ENCODE measurements around the gene SAA2. TPM values are rescaled to one million over a fixed set of nuclear protein-coding genes. Genes with fewer than 3 reads are reported as not detected.
"Not testable (repeated sequence)": the region's sequence is repeated elsewhere in the genome, so short reads cannot be mapped to it uniquely, and the experiment has no call there.

SAA2 gene
- total RNA-seq, 1 donor from 2014 or later: not detected

GRCh38 chr11:18253778-18254338 lies 5.4 kb upstream of the SAA2 start:
- peaks cover 0 to under 1% (median 0%) of the 10 kb centered on the region in 3 donors for H3K4me1 ChIP-seq (ENCODE audit: control insufficient read depth in 3 of 3, insufficient read depth in 3 of 3, low read length in 3 of 3)
- no peaks in the 10 kb centered on the region for H3K36me3 ChIP-seq (ENCODE audit: control insufficient read depth in 3 of 3, insufficient read depth in 3 of 3, low read length in 3 of 3)
- peaks cover 0 to 3% (median 0%) of the 10 kb centered on the region in 3 donors for H3K27me3 ChIP-seq (ENCODE audit: control insufficient read depth in 3 of 3, insufficient read depth in 3 of 3, low read length in 3 of 3)
- H3K9me3 ChIP-seq (ENCODE audit: control insufficient read depth in 3 of 3, low read length in 3 of 3): no peaks in the 10 kb centered on the region
- H3K27ac ChIP-seq (ENCODE audit: low read depth, low read length): no peak overlapping the region
- no peak overlapping the region for H3K9ac ChIP-seq (ENCODE audit: low read depth in 1 of 3, low read length in 3 of 3)
- H3K4me3 ChIP-seq (ENCODE audit: low read length in 3 of 3): no peak overlapping the region

GRCh38 chr11:18253233-18253632 lies 4.8 kb upstream of the SAA2 start:
- Histone ChIP-seq H3K4me3 (ENCODE audit: low read length in 3 of 3) (no peak overlapping the region), H3K36me3 (ENCODE audit: control insufficient read depth in 3 of 3, insufficient read depth in 3 of 3, low read length in 3 of 3) (no peaks in the 10 kb centered on the region), H3K27ac (ENCODE audit: low read depth, low read length) (no peak overlapping the region), H3K9ac (ENCODE audit: low read depth in 1 of 3, low read length in 3 of 3) (no peak overlapping the region), H3K27me3 (ENCODE audit: control insufficient read depth in 3 of 3, insufficient read depth in 3 of 3, low read length in 3 of 3) (peaks cover 0 to 3% (median 0%) of the 10 kb centered on the region in 3 donors), H3K4me1 (ENCODE audit: control insufficient read depth in 3 of 3, insufficient read depth in 3 of 3, low read length in 3 of 3) (peaks cover 2 to 5% (median 4%) of the 10 kb centered on the region in 3 donors), H3K9me3 (ENCODE audit: control insufficient read depth in 3 of 3, low read length in 3 of 3) (no peaks in the 10 kb centered on the region)

GRCh38 chr11:18247191-18247581 lies 1.3 kb downstream of the SAA2 start:
- H3K27me3 ChIP-seq (ENCODE audit: control insufficient read depth in 3 of 3, insufficient read depth in 3 of 3, low read length in 3 of 3); H3K9ac ChIP-seq (ENCODE audit: low read depth in 1 of 3, low read length in 3 of 3); H3K4me1 ChIP-seq (ENCODE audit: control insufficient read depth in 3 of 3, insufficient read depth in 3 of 3, low read length in 3 of 3); H3K4me3 ChIP-seq (ENCODE audit: low read length in 3 of 3); H3K36me3 ChIP-seq (ENCODE audit: control insufficient read depth in 3 of 3, insufficient read depth in 3 of 3, low read length in 3 of 3); H3K9me3 ChIP-seq (ENCODE audit: control insufficient read depth in 3 of 3, low read length in 3 of 3); H3K27ac ChIP-seq (ENCODE audit: low read depth, low read length): not testable (repeated sequence)

GRCh38 chr11:18246379-18247190 lies 1.9 kb downstream of the SAA2 start:
- H3K4me1 ChIP-seq (ENCODE audit: control insufficient read depth in 3 of 3, insufficient read depth in 3 of 3, low read length in 3 of 3); H3K36me3 ChIP-seq (ENCODE audit: control insufficient read depth in 3 of 3, insufficient read depth in 3 of 3, low read length in 3 of 3); H3K9me3 ChIP-seq (ENCODE audit: control insufficient read depth in 3 of 3, low read length in 3 of 3); H3K27ac ChIP-seq (ENCODE audit: low read depth, low read length); H3K9ac ChIP-seq (ENCODE audit: low read depth in 1 of 3, low read length in 3 of 3); H3K4me3 ChIP-seq (ENCODE audit: low read length in 3 of 3); H3K27me3 ChIP-seq (ENCODE audit: control insufficient read depth in 3 of 3, insufficient read depth in 3 of 3, low read length in 3 of 3): not testable (repeated sequence)

- H3K27me3 ChIP-seq (ENCODE audit: control insufficient read depth in 3 of 3, insufficient read depth in 3 of 3, low read length in 3 of 3): peaks cover 0 to 2% (median 0%) of the 10 kb centered on the region in 3 donors
- H3K9ac ChIP-seq (ENCODE audit: low read depth in 1 of 3, low read length in 3 of 3): no peak overlapping the region
- H3K9me3 ChIP-seq (ENCODE audit: control insufficient read depth in 3 of 3, low read length in 3 of 3): no peaks in the 10 kb centered on the region
- H3K4me3 ChIP-seq (ENCODE audit: low read length in 3 of 3): no peak overlapping the region
- H3K4me1 ChIP-seq (ENCODE audit: control insufficient read depth in 3 of 3, insufficient read depth in 3 of 3, low read length in 3 of 3): peaks cover 2 to 5% (median 4%) of the 10 kb centered on the region in 3 donors
- no peak overlapping the region for H3K27ac ChIP-seq (ENCODE audit: low read depth, low read length)
- no peaks in the 10 kb centered on the region for H3K36me3 ChIP-seq (ENCODE audit: control insufficient read depth in 3 of 3, insufficient read depth in 3 of 3, low read length in 3 of 3)
Observed at GRCh38 chr11:18245396-18245795, 3.1 kb downstream of the SAA2 start.

- H3K9me3 ChIP-seq (ENCODE audit: control insufficient read depth in 3 of 3, low read length in 3 of 3): no peaks in the 10 kb centered on the region
- H3K9ac ChIP-seq (ENCODE audit: low read depth in 1 of 3, low read length in 3 of 3): no peak overlapping the region
- H3K4me3 ChIP-seq (ENCODE audit: low read length in 3 of 3): no peak overlapping the region
- peaks cover 0 to 4% (median 0%) of the 10 kb centered on the region in 3 donors for H3K27me3 ChIP-seq (ENCODE audit: control insufficient read depth in 3 of 3, insufficient read depth in 3 of 3, low read length in 3 of 3)
- H3K27ac ChIP-seq (ENCODE audit: low read depth, low read length): no peak overlapping the region
- peaks cover 2 to 5% (median 4%) of the 10 kb centered on the region in 3 donors for H3K4me1 ChIP-seq (ENCODE audit: control insufficient read depth in 3 of 3, insufficient read depth in 3 of 3, low read length in 3 of 3)
- H3K36me3 ChIP-seq (ENCODE audit: control insufficient read depth in 3 of 3, insufficient read depth in 3 of 3, low read length in 3 of 3): no peaks in the 10 kb centered on the region
Observed at GRCh38 chr11:18243783-18244362, 4.6 kb downstream of the SAA2 start.

GRCh38 chr11:18239655-18240054 lies 8.8 kb downstream of the SAA2 start:
- Histone ChIP-seq H3K4me1 (ENCODE audit: control insufficient read depth in 3 of 3, insufficient read depth in 3 of 3, low read length in 3 of 3) (no peaks in the 10 kb centered on the region), H3K9ac (ENCODE audit: low read depth in 1 of 3, low read length in 3 of 3) (no peak overlapping the region), H3K9me3 (ENCODE audit: control insufficient read depth in 3 of 3, low read length in 3 of 3) (no peaks in the 10 kb centered on the region), H3K27ac (ENCODE audit: low read depth, low read length) (no peak overlapping the region), H3K4me3 (ENCODE audit: low read length in 3 of 3) (no peak overlapping the region), H3K36me3 (ENCODE audit: control insufficient read depth in 3 of 3, insufficient read depth in 3 of 3, low read length in 3 of 3) (no peaks in the 10 kb centered on the region), H3K27me3 (ENCODE audit: control insufficient read depth in 3 of 3, insufficient read depth in 3 of 3, low read length in 3 of 3) (peaks cover 0 to 4% (median 0%) of the 10 kb centered on the region in 3 donors)

- H3K27ac ChIP-seq (ENCODE audit: low read depth, low read length): no peak within 1 kb of the TSS
- H3K27me3 ChIP-seq (ENCODE audit: control insufficient read depth in 3 of 3, insufficient read depth in 3 of 3, low read length in 3 of 3): peaks cover 0 to 2% (median 0%) of the 10 kb centered on the region in 3 donors
- H3K9me3 ChIP-seq (ENCODE audit: control insufficient read depth in 3 of 3, low read length in 3 of 3): no peaks in the 10 kb centered on the region
- no peak within 1 kb of the TSS for H3K4me3 ChIP-seq (ENCODE audit: low read length in 3 of 3)
- no peaks in the 10 kb centered on the region for H3K36me3 ChIP-seq (ENCODE audit: control insufficient read depth in 3 of 3, insufficient read depth in 3 of 3, low read length in 3 of 3)
- H3K9ac ChIP-seq (ENCODE audit: low read depth in 1 of 3, low read length in 3 of 3): no peak within 1 kb of the TSS
- H3K4me1 ChIP-seq (ENCODE audit: control insufficient read depth in 3 of 3, insufficient read depth in 3 of 3, low read length in 3 of 3): no peaks in the 10 kb centered on the region
Observed at GRCh38 chr11:18236664-18237356, 11.7 kb downstream of the SAA2 start, which contains the start of gene SAA4. SAA4 (minus strand) TSS chr11:18236802; CDS start chr11:18235926, 876 bp downstream.

GRCh38 chr11:18235394-18236334 lies 12.8 kb downstream of the SAA2 start:
- Histone ChIP-seq H3K9ac (ENCODE audit: low read depth in 1 of 3, low read length in 3 of 3) (no peak overlapping the region), H3K27ac (ENCODE audit: low read depth, low read length) (no peak overlapping the region), H3K36me3 (ENCODE audit: control insufficient read depth in 3 of 3, insufficient read depth in 3 of 3, low read length in 3 of 3) (no peaks in the 10 kb centered on the region), H3K27me3 (ENCODE audit: control insufficient read depth in 3 of 3, insufficient read depth in 3 of 3, low read length in 3 of 3) (peaks cover 0 to 2% (median 0%) of the 10 kb centered on the region in 3 donors), H3K4me3 (ENCODE audit: low read length in 3 of 3) (no peak overlapping the region), H3K4me1 (ENCODE audit: control insufficient read depth in 3 of 3, insufficient read depth in 3 of 3, low read length in 3 of 3) (no peaks in the 10 kb centered on the region), H3K9me3 (ENCODE audit: control insufficient read depth in 3 of 3, low read length in 3 of 3) (no peaks in the 10 kb centered on the region)
